GM18499 (cell line): ENCODE measurements around the gene TET2.
"Not testable (repeated sequence)": the region's sequence is repeated elsewhere in the genome, so short reads cannot be mapped to it uniquely, and the experiment has no call there.

Experiments
- ATAC-seq: cut with Tn5 transposase; IDR thresholded peaks from one replicate; pipeline ENCODE4 v1.9.1; 2021; ENCODE audit warnings: moderate number of reproducible peaks; ENCODE audit not compliant: insufficient read depth, unreplicated experiment

Gene TET2

GRCh38 chr4:105277702-105278101, 131.0 kb downstream of the TET2 start:
- ATAC-seq: no peak

- no peak for ATAC-seq
Measured at GRCh38 chr4:105279314-105279713, 132.6 kb downstream of the TET2 start.

- ATAC-seq: no peak
Measured at GRCh38 chr4:105280338-105281123, 133.9 kb downstream of the TET2 start.

- no peak for ATAC-seq
Measured at GRCh38 chr4:105281124-105281415, 134.4 kb downstream of the TET2 start.

- ATAC-seq: no peak
Measured at GRCh38 chr4:105282489-105282888, 135.8 kb downstream of the TET2 start.

GRCh38 chr4:105283501-105283900, 136.8 kb downstream of the TET2 start:
- no peak for ATAC-seq

- no peak for ATAC-seq
Measured at GRCh38 chr4:105288121-105288520, 141.4 kb downstream of the TET2 start.

GRCh38 chr4:105291925-105292324, 145.2 kb downstream of the TET2 start:
- ATAC-seq: no peak

GRCh38 chr4:105293360-105293759, 146.7 kb downstream of the TET2 start:
- no peak for ATAC-seq

- ATAC-seq: no peak
Measured at GRCh38 chr4:105296672-105297071, 150.0 kb downstream of the TET2 start.

GRCh38 chr4:105299027-105299426, 152.4 kb downstream of the TET2 start:
- not testable (repeated sequence) for ATAC-seq

GRCh38 chr4:105304085-105304484, 157.4 kb downstream of the TET2 start:
- ATAC-seq: no peak

GRCh38 chr4:105305019-105305836, 158.6 kb downstream of the TET2 start:
- ATAC-seq: peak; percentile 48

GRCh38 chr4:105306158-105306781, 159.6 kb downstream of the TET2 start:
- ATAC-seq: peak; percentile 86

- no peak for ATAC-seq
Measured at GRCh38 chr4:105306820-105307219, 160.1 kb downstream of the TET2 start.

GRCh38 chr4:105318486-105318885, 171.8 kb downstream of the TET2 start:
- ATAC-seq: no peak

- no peak for ATAC-seq
Measured at GRCh38 chr4:105327222-105327621, 180.5 kb downstream of the TET2 start.

GRCh38 chr4:105327956-105328355, 181.3 kb downstream of the TET2 start:
- ATAC-seq: no peak

GRCh38 chr4:105329081-105329480, 182.4 kb downstream of the TET2 start:
- no peak for ATAC-seq
